ENCODE data around the gene STK32B.
"Not testable (repeated sequence)": the region's sequence is repeated elsewhere in the genome, so short reads cannot be mapped to it uniquely, and the experiment has no call there.

DNA sequence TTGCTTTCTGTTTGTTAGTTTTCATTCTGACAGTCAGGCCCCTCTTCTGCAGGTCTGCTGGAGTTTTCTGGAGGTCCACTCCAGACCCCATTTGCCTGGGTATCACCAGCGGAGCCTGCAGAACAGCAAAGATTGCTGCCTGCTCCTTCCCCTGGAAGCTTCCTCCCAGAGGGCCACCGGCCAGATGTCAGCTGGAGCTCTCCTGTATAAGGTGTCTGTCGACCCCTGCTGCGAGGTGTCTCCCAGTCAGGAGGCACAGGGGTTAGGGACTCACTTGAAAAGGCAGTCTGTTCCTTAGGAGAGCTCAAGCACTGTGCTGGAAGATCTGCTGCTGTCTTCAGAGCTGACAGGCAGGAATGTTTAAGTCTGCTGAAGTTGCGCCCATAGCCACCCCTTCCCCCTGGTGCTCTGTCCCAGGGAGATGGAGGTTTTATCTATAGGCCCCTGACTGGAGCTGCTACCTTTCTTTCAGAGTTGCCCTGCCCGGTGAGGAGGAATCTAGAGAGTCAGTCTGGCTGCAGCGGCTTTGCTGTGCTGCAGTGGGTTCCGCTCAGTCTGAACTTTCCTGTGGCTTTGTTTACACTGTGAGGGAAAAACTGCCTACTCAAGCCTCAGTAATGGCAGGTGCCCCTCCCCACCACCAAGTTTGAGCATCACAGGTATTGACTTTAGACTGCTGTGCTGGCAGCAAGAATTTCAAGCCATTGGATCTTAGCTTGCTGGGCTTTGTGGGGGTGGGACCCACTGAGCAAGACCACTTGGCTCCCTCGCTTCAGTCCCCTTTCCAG, 246.9 kb downstream of the STK32B start:
- not testable (repeated sequence) for TF ChIP-seq POLR2A (IDR thresholded peaks at IDR 0.05; ENCODE audit: low read length); GATA1 (IDR thresholded peaks at IDR 0.05; ENCODE audit: low read depth, low read length)
